ENCODE data around the gene DIRAS3. TPM values are rescaled to one million over a fixed set of nuclear protein-coding genes. Genes with fewer than 3 reads are reported as not detected.
"Not testable (repeated sequence)": the region's sequence is repeated elsewhere in the genome, so short reads cannot be mapped to it uniquely, and the experiment has no call there.

Gene DIRAS3
- total RNA-seq, 2 experiments from 2014 or later, result not detected

DNA sequence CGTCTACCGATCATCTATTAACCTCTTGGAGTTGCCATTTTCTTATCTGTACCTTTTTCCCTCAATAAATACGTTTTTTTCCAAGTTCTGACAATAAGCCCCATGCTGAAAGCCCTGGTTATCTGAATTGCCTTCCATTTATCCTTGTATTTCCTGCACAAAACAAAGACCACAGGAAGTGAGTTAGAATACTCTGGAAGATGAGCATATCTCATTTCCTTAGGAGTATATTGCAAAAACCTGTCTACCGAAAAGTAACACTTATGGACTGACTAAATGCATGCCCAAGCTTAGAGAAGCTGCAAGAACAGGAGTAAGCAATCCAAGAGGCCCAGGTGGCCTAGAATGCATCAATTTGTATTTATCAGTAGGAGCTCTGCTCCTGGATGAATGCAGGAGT, 39.9 kb downstream of the DIRAS3 start:
- no peaks in the 10 kb centered on the region for H3K4me1 Mint-ChIP-seq
- no peaks in the 10 kb centered on the region for H3K9me3 Mint-ChIP-seq
- no peaks in the 10 kb centered on the region for H3K36me3 Mint-ChIP-seq (ENCODE audit: low read depth)
- POLR2A ChIA-PET, result no interaction called here
- H3K27me3 Mint-ChIP-seq, result no peaks in the 10 kb centered on the region
- CTCF ChIA-PET, result no interaction called here
- H3K27ac Mint-ChIP-seq, result no peak overlapping the region
- no peak for DNase-seq
- no peak overlapping the region for H3K4me3 Mint-ChIP-seq

DNA sequence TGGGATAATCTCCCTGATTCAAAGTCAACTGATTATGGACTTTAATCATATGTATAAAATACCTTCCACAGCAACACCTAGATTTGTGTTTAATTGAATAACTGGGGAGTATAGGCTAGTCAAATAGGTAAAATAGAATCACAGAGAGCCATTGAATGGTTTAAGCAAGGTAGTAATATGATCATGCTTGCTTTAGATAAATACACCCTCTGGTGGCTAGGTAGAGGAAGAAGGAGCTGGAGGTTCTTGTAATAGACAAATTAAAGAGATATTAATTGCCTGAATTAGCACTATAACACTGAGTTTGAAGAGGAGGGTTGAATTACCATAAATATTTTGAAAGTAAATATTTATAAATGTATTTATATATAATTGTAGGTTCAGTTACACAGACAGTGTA, 40.3 kb downstream of the DIRAS3 start:
- Mint-ChIP-seq H3K27me3 (no peaks in the 10 kb centered on the region), H3K4me1 (no peaks in the 10 kb centered on the region), H3K36me3 (ENCODE audit: low read depth) (no peaks in the 10 kb centered on the region), H3K4me3 (no peak overlapping the region), H3K27ac (no peak overlapping the region), H3K9me3 (no peaks in the 10 kb centered on the region)
- ChIA-PET POLR2A (no interaction called here), CTCF (no interaction called here)
- no peak for DNase-seq

DNA sequence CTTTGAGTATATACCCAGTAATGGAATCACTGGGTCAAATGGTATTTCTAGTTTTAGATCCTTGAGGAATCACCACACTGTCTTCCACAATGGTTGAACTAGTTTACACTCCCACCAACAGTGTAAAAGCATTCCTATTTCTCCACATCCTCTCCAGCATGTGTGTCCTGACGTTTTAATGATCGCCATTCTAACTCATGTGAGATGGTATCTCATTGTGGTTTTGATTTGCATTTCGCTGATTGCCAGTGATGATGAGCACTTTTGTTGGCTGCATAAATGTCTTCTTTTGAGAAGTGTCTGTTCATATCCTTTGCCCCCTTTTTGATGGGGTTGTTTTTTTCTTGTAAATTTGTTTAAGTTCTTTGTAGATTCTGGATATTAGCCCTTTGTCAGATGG, 46.8 kb downstream of the DIRAS3 start:
- H3K4me3 Mint-ChIP-seq; H3K27ac Mint-ChIP-seq; H3K27me3 Mint-ChIP-seq; DNase-seq; CTCF ChIA-PET; H3K4me1 Mint-ChIP-seq; H3K36me3 Mint-ChIP-seq (ENCODE audit: low read depth); POLR2A ChIA-PET: not testable (repeated sequence)
- H3K9me3 Mint-ChIP-seq, result peaks cover 14% of the 10 kb centered on the region

DNA sequence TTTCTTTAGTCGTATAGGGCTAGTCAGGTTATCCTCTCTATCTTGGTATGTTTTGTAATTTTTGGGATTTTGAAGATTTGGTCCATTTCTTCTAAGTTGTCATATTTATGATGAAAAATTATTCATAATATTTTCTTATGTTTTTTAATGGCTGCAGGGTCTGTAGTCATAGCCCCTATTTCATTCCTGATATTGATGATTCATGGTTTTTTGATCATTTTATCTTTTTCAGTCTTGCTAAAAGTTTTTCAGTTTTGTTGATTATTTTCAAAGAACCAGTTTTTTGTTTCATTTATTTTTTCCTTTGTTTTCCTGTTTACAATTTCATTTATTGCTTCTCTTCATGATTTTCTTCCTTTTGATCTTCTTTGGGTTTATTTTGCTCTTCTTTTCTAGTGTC, 50.2 kb downstream of the DIRAS3 start:
- H3K27ac Mint-ChIP-seq, result no peak overlapping the region
- no peak overlapping the region for H3K4me3 Mint-ChIP-seq
- ChIA-PET POLR2A (no interaction called here), CTCF (no interaction called here)
- H3K27me3 Mint-ChIP-seq, result no peaks in the 10 kb centered on the region
- no peaks in the 10 kb centered on the region for H3K4me1 Mint-ChIP-seq
- H3K36me3 Mint-ChIP-seq (ENCODE audit: low read depth), result no peaks in the 10 kb centered on the region
- no peak for DNase-seq
- peaks cover 14% of the 10 kb centered on the region for H3K9me3 Mint-ChIP-seq

DNA sequence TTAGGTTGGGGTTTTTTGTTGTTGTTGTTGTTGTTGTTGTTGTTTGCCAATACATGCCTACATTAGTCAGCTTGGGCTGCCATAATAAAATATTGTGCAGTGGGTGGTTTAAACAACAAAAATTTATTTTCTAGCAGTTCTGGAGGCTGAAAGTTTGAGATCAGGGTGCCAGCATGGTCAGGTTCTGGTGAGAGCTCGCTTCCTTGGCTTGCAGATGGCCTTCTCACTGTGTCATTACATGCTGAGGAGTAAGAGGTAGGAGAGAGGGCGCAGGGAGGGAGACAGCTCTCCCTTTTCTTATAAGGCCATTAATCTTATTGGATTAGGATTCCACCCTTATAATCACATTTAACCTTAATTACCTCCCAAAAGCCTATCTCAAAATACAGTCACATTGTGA, 52.7 kb downstream of the DIRAS3 start:
- POLR2A ChIA-PET, result no interaction called here
- H3K36me3 Mint-ChIP-seq (ENCODE audit: low read depth), result no peaks in the 10 kb centered on the region
- H3K4me3 Mint-ChIP-seq, result no peak overlapping the region
- no peaks in the 10 kb centered on the region for H3K27me3 Mint-ChIP-seq
- H3K9me3 Mint-ChIP-seq, result peaks cover 15% of the 10 kb centered on the region
- no peaks in the 10 kb centered on the region for H3K4me1 Mint-ChIP-seq
- DNase-seq, result no peak
- CTCF ChIA-PET, result no interaction called here
- no peak overlapping the region for H3K27ac Mint-ChIP-seq

Other genes starting within 250 kb of the DIRAS3 start
- gene GNG12, start 217.2 kb downstream of the DIRAS3 start, total RNA-seq, result under 1 TPM; 0.05 TPM
- gene WLS, start 181.9 kb upstream of the DIRAS3 start, total RNA-seq, result not detected

Data from activated CD4-positive, alpha-beta memory T cell treated with anti-CD3 and anti-CD28 coated beads, Interleukin-2, amount 10 ng/mL, durations not matched to agents 7 days and 5 days (primary cell).